Measurements from ENCODE around the gene SLC9A9.
"Not testable (repeated sequence)": the region's sequence is repeated elsewhere in the genome, so short reads cannot be mapped to it uniquely, and the experiment has no call there.

The SLC9A9 gene

DNA sequence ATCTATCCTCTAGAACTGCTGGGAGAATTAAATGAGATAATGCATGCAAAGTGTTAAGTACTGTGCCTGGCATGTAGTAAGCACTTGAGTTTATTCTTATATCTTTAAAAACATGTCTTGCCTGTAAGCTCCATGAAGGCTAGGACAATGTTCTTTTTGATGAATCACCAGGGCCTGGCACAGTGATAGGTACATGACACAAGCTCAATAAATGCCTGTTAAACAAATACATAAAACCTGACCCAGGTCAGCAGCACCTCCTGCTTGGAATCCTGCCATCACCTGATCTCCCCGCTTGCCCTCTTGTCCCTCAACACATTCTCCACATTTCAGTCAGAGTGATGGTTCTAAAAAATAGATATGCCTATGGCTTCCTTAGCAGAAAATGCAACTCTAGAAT, 541.9 kb downstream of the SLC9A9 start:
- DNase-seq = no peak

DNA sequence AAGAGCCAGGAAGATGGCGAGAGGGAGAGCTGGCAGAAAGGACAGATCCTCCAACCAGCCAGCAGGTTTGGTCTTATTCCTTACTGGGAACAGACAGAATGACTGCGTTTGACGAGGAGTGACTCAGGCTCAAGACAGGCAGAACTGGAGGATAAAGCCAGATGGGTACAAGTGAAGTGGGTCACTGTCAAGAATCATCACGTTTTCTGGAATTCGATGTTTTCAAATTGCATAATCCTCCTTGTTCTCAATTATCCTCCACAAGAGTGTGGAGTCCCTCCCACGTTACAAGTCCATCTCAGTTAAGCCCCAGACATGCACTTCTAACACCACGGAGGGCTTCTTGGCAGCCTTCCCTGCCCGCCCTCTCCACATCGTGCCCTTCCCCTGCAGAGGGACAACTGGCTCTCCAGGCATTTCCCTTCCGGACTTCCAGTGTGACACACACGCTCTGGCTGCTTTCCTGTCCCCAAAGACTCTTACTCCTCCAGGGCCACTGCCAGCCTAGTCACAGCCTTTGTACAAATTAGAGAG, 545.6 kb downstream of the SLC9A9 start:
- no peak for DNase-seq

DNA sequence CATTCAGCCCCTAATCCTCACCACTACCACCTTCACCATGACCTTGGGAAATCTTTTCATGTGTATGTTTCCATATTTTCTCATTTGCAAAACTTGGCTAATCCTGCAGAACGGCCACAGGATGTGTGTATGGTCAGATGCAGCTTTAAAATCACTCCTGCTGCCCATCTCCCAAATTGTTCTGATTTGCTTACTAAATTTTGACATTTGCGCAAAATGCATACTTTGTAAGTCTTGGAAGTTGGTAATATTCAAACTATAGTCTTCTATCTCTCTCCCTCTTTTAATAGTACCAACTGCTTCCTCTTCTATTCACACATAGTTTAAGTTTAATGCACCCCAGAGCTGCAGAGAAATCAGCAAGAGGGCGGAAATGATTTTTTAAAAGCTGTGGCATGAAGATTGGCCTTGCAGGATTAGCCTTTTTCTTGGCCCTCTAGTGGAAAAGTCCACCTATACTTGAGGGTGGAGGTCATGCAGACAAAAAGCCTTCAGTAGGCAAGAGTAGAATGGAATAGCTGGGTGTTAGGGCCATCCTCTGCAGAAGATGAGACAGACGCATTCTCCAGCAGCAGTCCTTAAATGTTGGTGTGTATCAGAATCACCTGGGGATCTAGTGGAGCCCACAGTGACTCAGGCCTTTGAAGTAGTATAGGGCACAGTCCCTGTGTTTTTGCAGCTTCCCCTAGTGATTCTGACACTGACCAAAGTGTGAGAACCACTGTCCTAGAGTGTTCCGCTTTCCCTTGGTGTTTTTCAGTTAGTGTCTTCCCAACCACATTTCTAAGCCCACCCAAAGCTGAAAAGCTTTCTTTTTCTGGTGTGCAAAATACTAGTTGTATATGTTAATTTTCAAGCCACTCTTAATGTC, 547.0 kb downstream of the SLC9A9 start:
- DNase-seq = peak; percentile 27

DNA sequence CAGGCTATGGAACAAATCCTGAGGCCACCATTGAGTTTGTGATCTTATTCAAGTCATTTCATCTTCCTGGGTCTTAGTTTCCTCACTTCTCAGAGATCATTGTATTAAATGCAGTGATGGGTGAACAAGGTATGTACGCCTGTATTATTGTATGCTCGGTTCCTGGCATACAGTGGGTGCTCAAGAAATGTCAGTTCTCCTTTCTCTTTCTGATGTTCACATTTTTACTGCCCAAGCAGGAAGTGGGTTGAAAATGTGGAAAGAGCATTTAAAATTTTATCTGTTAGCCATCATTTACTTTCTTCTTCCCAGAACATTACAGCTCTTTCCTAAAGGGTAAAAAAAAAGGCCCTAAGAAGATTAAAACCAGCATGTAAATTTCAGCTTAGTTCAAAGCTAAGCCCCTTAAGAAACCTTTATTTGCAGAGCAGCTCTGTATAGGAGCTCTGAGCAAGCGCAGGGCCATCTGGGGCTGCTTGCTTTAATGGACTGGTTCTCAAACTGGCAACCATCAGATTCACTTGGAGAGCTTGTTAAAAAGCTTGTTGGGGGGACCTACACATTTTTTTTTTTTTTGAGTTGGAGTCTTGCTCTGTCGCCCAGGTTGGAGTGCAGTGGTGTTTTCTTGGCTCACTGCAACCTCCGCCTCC, 549.3 kb downstream of the SLC9A9 start:
- peak; percentile 80 for DNase-seq

DNA sequence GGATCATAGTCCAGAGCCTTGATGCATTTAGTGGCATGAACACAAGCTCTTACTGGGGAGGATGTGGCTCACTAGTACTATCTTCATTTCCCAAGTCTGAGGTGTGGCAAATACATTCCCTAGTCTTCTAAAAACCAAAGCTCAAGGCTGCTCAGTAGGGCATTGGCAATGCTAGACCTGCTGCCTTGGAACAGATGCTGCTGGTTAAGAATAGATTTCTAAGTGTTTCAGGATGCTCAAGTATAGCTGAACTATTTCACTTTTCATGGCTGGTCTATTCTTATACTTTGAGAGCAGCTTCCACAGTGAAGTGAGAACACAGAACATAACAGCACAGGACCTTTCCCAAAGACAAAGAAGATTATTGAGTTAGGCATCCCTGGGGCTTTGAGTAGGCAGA, 549.9 kb downstream of the SLC9A9 start:
- DNase-seq = no peak

DNA sequence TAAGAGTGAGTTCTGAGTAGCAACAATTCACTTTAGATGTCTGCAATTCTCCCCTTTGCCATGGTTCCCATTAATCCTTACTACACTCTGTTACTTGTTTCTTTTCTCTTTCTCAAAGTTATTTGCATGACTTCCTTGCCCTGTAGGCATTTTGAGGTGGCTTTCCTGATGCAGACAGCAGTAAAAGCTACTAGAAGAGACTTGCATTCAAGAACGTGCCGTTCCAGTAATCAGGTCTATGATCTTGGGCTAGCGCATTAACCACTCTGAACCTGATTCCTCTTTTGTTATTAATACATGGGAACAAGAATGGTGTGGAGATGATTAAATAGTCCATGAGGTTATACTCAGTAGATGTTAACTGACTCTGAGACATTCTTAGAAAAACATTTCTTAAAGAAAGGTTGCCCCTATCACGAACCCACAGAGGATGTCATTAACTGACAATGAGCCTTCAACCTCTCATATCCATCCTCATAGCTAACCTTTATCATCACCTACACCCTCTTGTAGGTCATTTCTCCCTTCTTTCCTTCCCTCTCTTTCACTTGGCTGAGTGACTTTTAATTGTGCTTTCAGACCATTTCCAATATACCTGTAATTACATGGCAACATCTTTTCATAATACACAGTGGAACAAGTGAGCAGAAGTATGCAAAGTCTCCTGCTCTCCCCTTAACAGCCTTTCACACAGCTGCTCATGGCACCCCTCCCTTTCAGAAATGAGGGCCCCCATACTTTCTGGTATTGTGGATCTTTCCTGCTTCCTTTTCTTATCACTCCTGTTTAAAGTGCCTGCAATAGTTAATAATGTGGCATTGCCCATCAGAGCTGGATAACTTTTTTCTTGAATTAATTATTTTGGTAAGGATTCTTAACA, 552.8 kb downstream of the SLC9A9 start:
- no peak for DNase-seq

DNA sequence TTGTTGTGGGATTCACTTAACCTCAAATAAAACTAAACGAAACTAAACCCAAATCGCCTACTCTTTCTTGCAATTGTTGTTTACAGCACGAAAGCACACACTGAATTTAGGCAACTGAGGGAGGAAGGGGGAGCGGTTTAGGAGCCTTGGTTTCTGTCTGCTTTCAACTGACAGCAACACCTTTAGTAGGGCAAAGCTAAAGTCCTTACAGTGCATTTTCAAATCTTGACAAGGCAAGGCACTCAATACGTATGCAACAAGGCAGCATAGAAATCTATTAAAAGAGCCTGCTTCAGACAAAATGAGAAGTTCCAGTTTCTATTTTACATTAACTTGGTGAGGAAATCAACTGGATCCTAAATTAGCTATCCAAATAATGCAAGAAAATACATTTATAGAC, 554.1 kb downstream of the SLC9A9 start:
- DNase-seq = peak; percentile 74

DNA sequence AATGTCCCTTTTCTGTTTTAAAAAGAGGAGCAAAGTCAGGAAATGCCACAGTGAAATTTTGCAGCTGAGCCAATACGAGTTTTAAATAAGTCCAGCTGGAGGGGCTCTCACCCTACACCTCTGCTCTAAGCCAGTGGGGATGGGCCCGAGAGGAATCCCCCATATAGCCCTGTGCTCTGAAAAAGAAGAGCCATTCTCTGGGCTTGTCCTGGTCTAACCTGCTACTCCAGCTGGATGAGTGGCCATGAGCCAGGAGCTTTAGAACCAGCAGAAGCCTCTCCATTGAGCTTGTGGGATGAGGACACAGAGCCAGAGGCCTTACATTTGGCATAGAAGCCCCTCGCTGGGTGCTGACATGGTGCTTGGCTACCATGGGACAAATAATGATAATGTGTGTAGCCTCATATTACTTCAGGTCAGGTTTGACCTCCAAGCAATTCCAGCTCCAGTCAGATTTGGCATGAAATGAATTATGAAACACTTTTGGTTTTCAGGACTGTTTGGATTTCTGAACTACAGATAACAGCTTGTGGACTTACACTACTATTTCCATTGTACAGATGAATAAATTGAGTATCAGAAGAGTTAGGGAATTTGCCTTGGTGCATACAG, 556.3 kb downstream of the SLC9A9 start:
- no peak for DNase-seq

DNA sequence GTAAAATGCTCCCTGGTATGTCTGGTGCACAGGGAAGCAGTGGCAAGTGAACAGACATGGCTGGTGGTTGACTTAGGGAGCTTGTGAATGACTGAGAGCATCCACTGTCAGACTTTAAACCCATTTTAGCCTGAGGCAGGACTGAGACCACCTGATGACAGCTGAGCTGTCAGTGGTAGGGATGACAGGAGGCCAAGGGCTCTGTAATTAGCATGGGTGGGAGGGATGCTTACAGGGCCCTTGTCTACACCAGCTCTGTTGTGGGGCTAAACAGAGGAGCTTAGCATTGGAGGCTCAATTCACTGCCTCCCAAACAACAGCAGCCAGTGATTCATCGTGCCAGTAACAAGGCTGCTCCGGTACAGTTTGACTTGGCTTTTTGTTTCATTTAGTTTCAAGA, 559.3 kb downstream of the SLC9A9 start:
- no peak for DNase-seq

DNA sequence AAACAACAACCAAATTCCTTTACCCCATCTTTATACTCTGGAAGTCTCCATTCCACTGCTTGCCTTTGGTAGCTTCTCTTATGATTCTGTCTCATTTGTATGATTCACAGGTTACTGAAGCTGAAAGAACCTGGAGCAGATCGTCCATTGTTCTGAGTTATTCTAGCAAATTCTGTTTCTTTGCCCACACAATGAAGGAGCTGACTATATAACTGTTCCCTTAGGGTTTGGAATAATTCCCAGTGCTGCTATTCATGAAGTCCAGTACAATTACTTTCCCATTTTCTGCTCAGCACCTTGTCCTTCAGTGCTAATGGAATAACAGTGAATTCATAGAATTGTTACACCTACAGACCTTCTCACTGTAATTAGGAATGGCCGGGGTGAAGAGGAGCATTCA, 560.9 kb downstream of the SLC9A9 start:
- no peak for DNase-seq

DNA sequence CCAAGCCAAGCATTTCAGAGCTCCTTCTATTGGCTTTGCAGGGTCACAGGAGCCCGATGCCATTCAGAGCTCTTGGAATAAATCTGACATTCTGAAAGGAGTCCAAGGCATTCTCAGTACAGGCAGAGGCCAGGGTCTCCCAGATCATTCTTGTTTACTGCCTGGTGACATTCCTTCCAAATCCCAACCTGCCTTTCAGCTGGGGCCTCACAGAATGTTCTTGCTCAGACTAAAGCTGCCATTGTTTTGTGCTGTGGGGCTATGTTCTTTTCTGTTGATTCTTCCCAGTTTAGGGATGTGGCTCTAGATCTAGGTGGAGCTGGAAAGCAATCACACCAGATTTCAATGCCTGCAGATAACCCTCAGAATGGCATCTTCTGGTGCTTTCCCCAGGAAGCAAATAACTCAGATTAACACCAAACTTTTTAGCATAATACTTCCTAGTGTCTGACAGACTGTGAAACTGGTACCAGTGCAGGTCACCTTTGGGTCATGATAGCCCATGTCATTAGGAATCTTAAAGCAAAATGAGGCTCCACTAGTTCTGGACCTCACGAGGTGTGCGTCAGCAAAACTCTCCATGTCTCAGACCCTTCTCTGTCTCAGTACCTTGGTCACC, 561.8 kb downstream of the SLC9A9 start:
- no peak for DNase-seq

DNA sequence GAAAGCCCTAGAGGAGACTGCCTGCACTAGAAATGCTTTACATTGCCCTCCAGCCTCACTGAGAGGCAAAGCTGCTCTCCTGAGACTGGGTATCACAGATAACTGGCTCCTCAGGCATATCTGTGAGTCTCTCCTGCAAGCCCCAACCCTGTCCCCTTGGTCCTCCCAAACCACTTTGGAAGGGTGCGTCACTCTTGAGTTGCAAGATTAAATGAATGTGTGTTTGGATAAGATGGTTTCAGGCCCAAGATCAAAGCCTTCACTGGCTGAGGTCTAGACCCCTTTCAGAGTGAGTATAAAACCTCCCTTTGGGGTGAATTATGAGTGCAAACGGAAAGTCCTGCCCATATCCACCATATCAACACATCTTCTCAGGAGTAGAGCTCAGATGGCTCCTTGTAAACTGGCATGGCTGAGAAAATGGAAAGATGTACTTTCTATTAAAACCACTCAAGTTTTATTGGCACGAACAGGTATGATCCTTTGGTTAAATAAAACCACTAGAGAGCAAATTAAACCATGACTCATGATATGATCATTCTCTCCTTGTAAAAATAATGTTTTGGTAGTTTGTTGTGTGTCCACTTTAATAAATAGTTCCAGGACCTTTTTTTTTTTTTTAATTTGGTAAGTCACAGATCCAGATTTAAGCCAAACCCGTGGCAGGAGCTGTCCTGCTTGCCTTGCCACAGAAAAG, 564.7 kb downstream of the SLC9A9 start:
- DNase-seq = no peak

DNA sequence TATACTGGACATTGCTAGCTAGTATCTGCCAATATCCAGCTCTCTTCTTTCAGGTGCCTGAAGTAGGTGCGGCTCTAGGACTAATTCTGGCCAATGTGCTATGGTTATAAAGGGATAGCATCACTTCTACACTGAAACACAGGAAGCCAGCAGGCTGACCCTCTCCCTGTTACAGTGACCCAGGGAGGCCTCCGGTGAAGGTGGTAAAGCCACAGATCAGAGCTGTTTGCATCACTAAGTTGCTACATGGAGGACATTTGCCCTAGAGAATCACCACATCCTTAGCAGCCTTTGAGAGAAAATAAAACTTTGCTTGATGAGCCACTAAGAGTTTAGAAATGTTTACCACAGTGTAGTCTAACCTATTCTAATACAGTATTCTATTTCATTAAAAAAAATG, 567.3 kb downstream of the SLC9A9 start:
- no peak for DNase-seq

DNA sequence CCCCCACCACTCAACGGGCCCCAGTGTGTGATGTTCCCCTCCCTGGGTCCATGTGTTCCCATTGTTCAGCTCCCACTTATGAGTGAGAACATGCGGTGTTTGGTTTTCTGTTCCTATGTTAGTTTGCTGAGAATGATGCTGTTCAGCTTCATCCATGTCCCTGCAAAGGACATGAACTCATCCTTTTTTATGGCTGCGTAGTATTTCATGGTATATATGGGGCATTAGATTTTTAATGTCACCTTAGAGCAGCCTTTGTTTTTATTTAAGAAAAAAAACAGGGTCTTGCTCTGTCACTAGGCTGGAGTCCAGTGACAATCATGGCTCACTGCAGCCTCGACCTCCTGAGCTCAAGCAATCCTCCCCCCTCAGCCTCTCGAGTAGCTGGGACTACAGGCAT, 568.7 kb downstream of the SLC9A9 start:
- DNase-seq = not testable (repeated sequence)

DNA sequence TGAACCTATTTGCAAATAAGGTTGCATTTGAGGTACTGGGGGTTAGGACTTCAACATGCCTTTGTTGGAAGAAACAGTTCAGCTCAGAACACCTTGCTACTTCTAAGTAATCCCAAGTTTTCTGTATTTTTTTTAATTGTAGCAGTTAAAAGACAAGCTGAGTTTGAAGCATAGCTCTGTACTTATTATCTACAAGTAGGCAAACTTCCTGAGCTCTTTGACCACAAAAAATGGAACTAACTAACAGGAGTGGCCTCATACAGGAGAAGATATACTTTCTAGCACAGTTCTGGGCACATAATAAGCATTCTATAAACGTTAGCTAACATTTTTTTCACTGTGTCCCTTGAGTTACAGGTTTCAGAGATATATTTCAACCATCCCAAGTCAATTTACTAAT, 569.5 kb downstream of the SLC9A9 start:
- DNase-seq = no peak

DNA sequence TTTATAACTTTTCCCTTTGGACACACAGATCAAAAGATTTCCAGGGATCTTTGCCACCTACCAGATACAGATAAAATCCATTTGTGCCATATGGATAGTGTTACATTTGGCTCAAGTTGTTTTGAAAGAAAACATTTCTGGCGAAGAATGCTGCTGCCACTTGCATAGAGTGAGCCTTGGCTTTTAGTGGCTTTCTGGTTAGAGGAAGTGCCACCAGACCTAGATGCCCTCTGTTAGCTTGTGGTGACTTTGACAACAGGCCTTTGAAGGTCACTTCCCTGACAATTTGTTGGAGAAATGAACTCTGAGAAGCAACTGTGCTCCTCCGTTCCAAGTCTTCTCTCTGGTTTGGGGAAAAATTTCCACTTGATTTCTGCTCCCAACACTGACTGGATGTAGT, 570.7 kb downstream of the SLC9A9 start:
- peak; percentile 18 for DNase-seq

DNA sequence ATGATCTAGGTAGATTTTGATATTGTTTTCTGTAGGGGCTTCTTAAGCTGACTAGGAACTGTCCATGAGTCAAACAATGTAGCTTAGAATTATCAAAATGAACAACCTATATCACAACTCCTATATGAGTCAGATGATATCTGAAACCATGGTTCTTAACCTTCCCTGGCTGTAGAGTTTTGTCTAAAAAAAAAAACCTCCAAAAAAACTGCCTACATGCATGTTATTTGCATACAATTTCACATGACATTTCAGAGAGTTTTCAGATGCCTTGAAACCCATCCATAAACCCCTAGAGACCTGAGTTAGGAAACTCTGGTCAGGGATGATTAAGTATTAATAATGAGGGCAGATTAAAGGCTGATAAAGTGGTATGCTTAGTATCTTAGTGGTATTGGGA, 571.7 kb downstream of the SLC9A9 start:
- no peak for DNase-seq

DNA sequence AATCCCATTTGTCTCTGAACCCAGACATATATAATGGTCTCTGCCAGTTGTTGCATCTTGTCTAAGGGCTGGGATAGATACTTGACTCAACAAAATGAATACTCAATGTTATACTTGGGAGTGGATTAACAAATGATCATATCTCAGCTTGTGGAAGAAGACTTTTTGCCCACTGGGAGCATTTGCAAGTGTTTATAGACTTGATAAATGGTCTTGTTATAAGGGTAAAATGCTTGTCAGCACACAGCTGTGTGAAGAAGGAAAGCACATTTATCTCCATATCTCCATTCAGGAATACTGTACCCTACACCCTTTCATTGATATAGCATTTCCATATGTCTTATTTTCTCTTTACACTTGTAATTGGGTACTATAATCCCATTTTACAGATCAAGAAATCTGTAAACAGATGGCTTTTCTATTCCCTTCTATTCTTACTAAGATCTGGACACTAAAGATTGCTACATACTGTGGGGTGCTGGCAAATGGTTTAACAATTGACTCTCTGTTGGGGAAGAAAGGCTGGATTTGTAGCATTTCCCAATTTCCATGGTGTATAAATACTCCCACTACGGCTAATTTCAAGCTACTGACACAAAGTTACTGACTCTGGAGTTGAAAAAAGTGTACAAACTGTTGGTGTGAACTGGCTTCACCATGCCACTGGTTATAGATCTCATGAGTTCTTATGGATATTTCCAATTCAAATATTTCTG, 574.1 kb downstream of the SLC9A9 start:
- DNase-seq = no peak

DNA sequence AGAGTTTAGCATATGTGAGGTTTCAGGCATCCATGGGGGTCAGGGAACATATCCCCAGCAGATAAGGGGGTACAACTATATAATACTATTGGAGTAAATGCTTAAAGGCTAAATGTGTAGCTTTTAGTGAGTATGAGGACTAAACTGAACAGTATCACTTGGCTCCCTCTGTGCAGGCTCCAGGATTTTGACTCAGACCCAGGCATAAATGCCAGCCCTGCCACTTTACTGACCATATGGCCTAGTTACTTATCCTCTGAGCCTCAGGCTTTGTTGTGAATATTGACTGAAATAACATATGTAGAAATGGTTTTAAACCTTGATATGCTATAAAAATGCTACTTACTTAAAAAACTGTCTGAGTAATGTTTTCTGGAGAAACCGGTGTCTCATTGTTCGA, 577.1 kb downstream of the SLC9A9 start:
- DNase-seq = no peak

DNA sequence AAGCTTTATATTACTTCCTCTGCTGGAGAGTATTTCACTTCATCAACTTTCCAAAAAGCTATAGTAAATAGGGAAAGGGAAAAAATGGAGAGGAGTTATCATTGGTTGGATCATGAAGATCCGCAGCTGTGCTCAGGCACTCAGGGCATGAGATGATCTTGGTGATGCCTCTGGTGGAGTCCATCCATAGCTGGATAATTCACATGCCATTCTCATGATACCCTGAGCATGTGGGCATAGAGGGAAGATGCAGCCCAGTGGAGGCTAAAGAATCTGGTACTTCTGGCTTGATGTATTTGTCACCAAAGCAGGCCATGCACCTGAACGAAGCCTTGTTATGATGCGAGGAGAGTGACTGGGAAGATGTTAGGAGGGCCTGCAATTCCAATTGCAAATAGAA, 578.5 kb downstream of the SLC9A9 start:
- no peak for DNase-seq

DNA sequence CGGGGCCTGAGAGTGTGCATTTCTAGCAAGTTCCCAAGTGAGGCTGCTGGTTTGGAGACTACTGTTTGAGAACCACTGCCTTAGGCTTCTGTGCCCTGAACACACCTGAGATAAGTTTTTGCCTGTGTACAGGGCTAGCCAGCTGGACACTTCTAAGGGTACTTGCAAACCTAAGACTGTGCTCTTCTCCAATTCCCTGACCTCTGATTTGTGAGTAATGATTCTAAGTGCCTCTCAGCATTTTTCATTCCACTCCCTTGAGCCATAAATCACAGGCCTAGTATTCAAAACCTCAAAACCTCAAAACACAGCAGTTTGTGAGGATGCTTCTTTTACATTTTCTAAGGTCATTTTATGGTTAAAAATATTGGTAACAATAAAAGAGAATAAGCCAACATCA, 580.3 kb downstream of the SLC9A9 start:
- no peak for DNase-seq
